Caco-2 (cell line): ENCODE results near the gene LRMDA. TPM values are rescaled to one million over a fixed set of nuclear protein-coding genes. Genes with fewer than 3 reads are reported as not detected.

Experiments used
- BruUV-seq: library from RNA; stranded (reverse); fragments of 400-500 nt; replicated peaks from 2 replicates; lab custom pipeline; 2021; lab: Mats Ljungman, UMichigan
- CTCF ChIA-PET: fragments of 300-600 bp; sonication (Branson Sonifier 250); formaldehyde crosslinking; loops from one replicate; lab custom pipeline; 2022; ENCODE audit warnings: antibody characterized with exemption; lab: Charles Lee
- POLR2A ChIA-PET: fragments of 300-600 bp; sonication (Branson Sonifier 250); formaldehyde crosslinking; loops from one replicate; lab custom pipeline; 2022; ENCODE audit warnings: antibody characterized with exemption; lab: Charles Lee
- DNase-seq, 2 experiments: peaks; one replicate each; pipeline versions ENCODE4 v3.0.0 to v3.0.0-alpha.2; 2020 to 2022
- H3K27me3 ChIP-seq: replicated peaks from 2 replicates; pipeline ENCODE4 v1.6.0; 2011; ENCODE audit warnings: low read length; ENCODE audit not compliant: control insufficient read depth, insufficient read depth
- H3K36me3 ChIP-seq: 2 replicates; pipeline ENCODE4 v1.5.1; 2011; ENCODE audit warnings: low read length; ENCODE audit not compliant: control insufficient read depth, insufficient read depth
- H3K4me1 ChIP-seq: fragments of 250-450 bp; sonication (Bioruptor Pico); 2 replicates; pipeline ENCODE4 v1.5.1; 2020; ENCODE audit warnings: mild to moderate bottlenecking
- H3K4me3 ChIP-seq: 2 replicates; pipeline ENCODE4 v1.5.1; 2011; ENCODE audit warnings: low read depth, mild to moderate bottlenecking, control low read depth, low read length
- H3K9me3 ChIP-seq: fragments of 250-450 bp; sonication (Bioruptor Pico); 2 replicates; pipeline ENCODE4 v1.5.1; 2020; ENCODE audit warnings: mild to moderate bottlenecking, moderate library complexity
- H3K27ac Mint-ChIP-seq: one replicate; pipeline ENCODE4 v1.8.0; 2022; ENCODE audit warnings: mixed read lengths; ENCODE audit not compliant: unreplicated experiment
- H3K27me3 Mint-ChIP-seq: one replicate; pipeline ENCODE4 v1.8.0; 2022; ENCODE audit warnings: mixed read lengths; ENCODE audit not compliant: insufficient read depth, unreplicated experiment
- H3K36me3 Mint-ChIP-seq: one replicate; pipeline ENCODE4 v1.8.0; 2022; ENCODE audit warnings: mild to moderate bottlenecking, mixed read lengths; ENCODE audit not compliant: insufficient read depth, unreplicated experiment
- H3K4me1 Mint-ChIP-seq: one replicate; pipeline ENCODE4 v1.8.0; 2022; ENCODE audit warnings: low read depth, mixed read lengths; ENCODE audit not compliant: unreplicated experiment
- H3K4me3 Mint-ChIP-seq: one replicate; pipeline ENCODE4 v1.8.0; 2022; ENCODE audit warnings: mild to moderate bottlenecking, moderate library complexity, mixed read lengths; ENCODE audit not compliant: unreplicated experiment
- H3K9me3 Mint-ChIP-seq: one replicate; pipeline ENCODE4 v1.8.0; 2022; ENCODE audit warnings: mixed read lengths; ENCODE audit not compliant: unreplicated experiment
- CTCF ChIP-seq, 2 experiments: fragments of 200-600 bp in 1 of 2; IDR thresholded peaks; 1 replicate in 1 of 2; 2 replicates in 1 of 2; pipeline versions ENCODE4 v1.5.1 to v1.8.0; 2011 to 2022; ENCODE audit warnings: antibody characterized with exemption in 1 of 2, control low read depth in 1 of 2, inconsistent platforms in 1 of 2, low read depth in 1 of 2, low read length in 1 of 2, mild to moderate bottlenecking in 1 of 2, moderate library complexity in 1 of 2; ENCODE audit not compliant: insufficient read depth in 1 of 2, severe bottlenecking in 1 of 2, unreplicated experiment in 1 of 2
- intact Hi-C: fragments of 100-400 bp; cut with micrococcal nuclease; formaldehyde crosslinking; loops from one replicate; pipeline ENCODE4 v1.10.0; 2022; ENCODE audit not compliant: unreplicated experiment
- total RNA-seq: library from RNA; stranded (reverse); gene quantifications from 2 replicates; pipeline ENCODE4 v1.2.3, GENCODE V29; 2022

LRMDA gene
- total RNA-seq, 1 experiment from 2014 or later: 18.5 TPM

GRCh38 chr10:75418712-75419111 lies 12.7 kb upstream of the LRMDA start:
- DNase-seq: no peak
- BruUV-seq: no TSS peak
- Mint-ChIP-seq H3K9me3 (no peaks in the 10 kb centered on the region), H3K27me3 (no peaks in the 10 kb centered on the region), H3K36me3 (no peaks in the 10 kb centered on the region), H3K4me1 (no peaks in the 10 kb centered on the region), H3K27ac (no peak overlapping the region), H3K4me3 (no peak overlapping the region)
- Histone ChIP-seq H3K27me3 (no peaks in the 10 kb centered on the region), H3K36me3 (no peaks in the 10 kb centered on the region), H3K9me3 (no peaks in the 10 kb centered on the region), H3K4me1 (no peaks in the 10 kb centered on the region), H3K4me3 (no peak overlapping the region)
- intact Hi-C loops: no loop called here
- ChIA-PET POLR2A (no interaction called here), CTCF (no interaction called here)
- no peak for TF ChIP-seq CTCF (IDR thresholded peaks at IDR 0.05; ENCODE audit: insufficient read depth in 1 of 2, low read depth in 1 of 2, low read length in 1 of 2, severe bottlenecking in 1 of 2, unreplicated experiment in 1 of 2)

- ChIA-PET CTCF (interaction anchor here (1.0 kb wide), 1 partner anchor 18 kb away, joined by 3 read pairs; no protein-coding TSS in a partner anchor), POLR2A (no interaction called here)
- no peak overlapping the region for H3K27ac Mint-ChIP-seq
- H3K4me3 Mint-ChIP-seq: no peak overlapping the region
- intact Hi-C loops: no loop called here
- peaks cover 9% of the 10 kb centered on the region; the same call in 1 of the 2 replicates for H3K4me1 ChIP-seq
- H3K27me3 ChIP-seq: no peaks in the 10 kb centered on the region
- no peaks in the 10 kb centered on the region for H3K36me3 ChIP-seq
- no peaks in the 10 kb centered on the region for H3K27me3 Mint-ChIP-seq
- no peak overlapping the region for H3K4me3 ChIP-seq
- H3K9me3 ChIP-seq: no peaks in the 10 kb centered on the region
- no peaks in the 10 kb centered on the region for H3K9me3 Mint-ChIP-seq
- BruUV-seq: no TSS peak
- no peaks in the 10 kb centered on the region for H3K4me1 Mint-ChIP-seq
- H3K36me3 Mint-ChIP-seq: no peaks in the 10 kb centered on the region
- DNase-seq: no peak
- TF ChIP-seq CTCF (IDR thresholded peaks at IDR 0.05; ENCODE audit: insufficient read depth in 1 of 2, low read depth in 1 of 2, low read length in 1 of 2, severe bottlenecking in 1 of 2, unreplicated experiment in 1 of 2): no peak
These were observed 8.5 kb upstream of the LRMDA start for GRCh38 chr10:75422913-75423312.

- POLR2A ChIA-PET: no interaction called here
- intact Hi-C loops: no loop called here
- no peaks in the 10 kb centered on the region for H3K9me3 Mint-ChIP-seq
- Histone ChIP-seq H3K27me3 (no peaks in the 10 kb centered on the region), H3K4me3 (no peak overlapping the region), H3K4me1 (peaks cover 24% of the 10 kb centered on the region), H3K9me3 (no peaks in the 10 kb centered on the region), H3K36me3 (no peaks in the 10 kb centered on the region)
- no peaks in the 10 kb centered on the region for H3K36me3 Mint-ChIP-seq
- H3K27ac Mint-ChIP-seq: no peak overlapping the region
- TF ChIP-seq CTCF (IDR thresholded peaks at IDR 0.05; ENCODE audit: insufficient read depth in 1 of 2, low read depth in 1 of 2, low read length in 1 of 2, severe bottlenecking in 1 of 2, unreplicated experiment in 1 of 2): no peak
- CTCF ChIA-PET: no interaction called here
- no TSS peak for BruUV-seq
- H3K27me3 Mint-ChIP-seq: no peaks in the 10 kb centered on the region
- no peak overlapping the region for H3K4me3 Mint-ChIP-seq
- no peak for DNase-seq
- peaks cover 15% of the 10 kb centered on the region for H3K4me1 Mint-ChIP-seq
These were observed 6.9 kb upstream of the LRMDA start for GRCh38 chr10:75424571-75424970.
